Testis (tissue), 3 donors: ENCODE measurements around the gene TAC4. TPM values are rescaled to one million over a fixed set of nuclear protein-coding genes. Genes with fewer than 3 reads are reported as not detected.
A peak's percentile ranks its signal among the peaks of the same experiment; 100 is the strongest.

ENCODE experiments used
- DNase-seq: peaks from one replicate; pipeline ENCODE4 v3.0.0-alpha.2; 2019
- H3K27ac ChIP-seq, 2 donors: fragments of 200-600 bp; sonication (generic); one replicate each; pipeline ENCODE4 v1.5.1; 2019
- H3K27me3 ChIP-seq: fragments of 200-600 bp; sonication (generic); one replicate; pipeline ENCODE4 v1.5.1; 2019
- H3K36me3 ChIP-seq: fragments of 200-600 bp; sonication (generic); one replicate; pipeline ENCODE4 v1.5.1; 2017; ENCODE audit warnings: low read depth; ENCODE audit errors: missing control alignments
- H3K4me1 ChIP-seq: fragments of 200-600 bp; sonication (generic); one replicate; pipeline ENCODE4 v1.5.1; 2019
- H3K4me3 ChIP-seq, 2 donors: fragments of 200-600 bp; sonication (generic); one replicate each; pipeline ENCODE4 v1.5.1; 2017 to 2019
- H3K9me3 ChIP-seq: fragments of 200-600 bp; sonication (generic); one replicate; pipeline ENCODE4 v1.5.1; 2017
- CTCF ChIP-seq, 3 experiments: fragments of 450-650 bp in 2 of 3; fragments of 200-600 bp in 1 of 3; sonication (generic) in 1 of 3; IDR thresholded peaks; one replicate each; pipeline ENCODE4 v1.5.1; 2016 to 2019; ENCODE audit warnings: antibody characterized with exemption in 3 of 3, mild to moderate bottlenecking in 2 of 3, moderate library complexity in 1 of 3
- POLR2A ChIP-seq: fragments of 450-650 bp; IDR thresholded peaks from one replicate; pipeline ENCODE4 v1.6.1; 2017; ENCODE audit warnings: antibody characterized with exemption, mild to moderate bottlenecking, moderate library complexity
- WGBS, 2 donors: methylation state at CpG; one replicate each; pipeline ENCODE4 v1.1.5; 2018; 5-methylcytosine and 5-hydroxymethylcytosine counted together
- intact Hi-C: fragments of 100-400 bp; cut with DNase I; formaldehyde crosslinking; loops from one replicate; pipeline ENCODE4 v1.15.1; 2023; ENCODE audit warnings: low total_unique reads
- polyA plus RNA-seq: library from polyadenylated mRNA; stranded (reverse); fragments of 350-450 nt; fragmentation: Illumina TruSeq; extraction: RNeasy Lipid Tissue Mini Kit (QIAGEN cat#74804); gene quantifications from one replicate; pipeline ENCODE4 v1.2.3, GENCODE V29; 2014; ENCODE audit warnings: low read depth, low replicate concordance; ENCODE audit not compliant: insufficient read depth
- total RNA-seq, 2 donors: library from RNA; depleted of rRNA; stranded (reverse); fragments of >200 nt; gene quantifications; one replicate each; pipeline ENCODE4 v1.2.3, GENCODE V29; 2016

Gene TAC4
- total and polyA plus RNA-seq, 3 donors from 2014 or later, result not detected

- no peak overlapping the region for H3K27ac ChIP-seq
- H3K36me3 ChIP-seq, result no peaks in the 10 kb centered on the region
- no peaks in the 10 kb centered on the region for H3K27me3 ChIP-seq
- intact Hi-C loops, result no loop called here
- WGBS, 2 donors, result 85 to 90% methylated on average over 6 of the region's 6 CpGs
- no peak overlapping the region for H3K4me3 ChIP-seq
- DNase-seq, result no peak
- no peaks in the 10 kb centered on the region for H3K9me3 ChIP-seq
- H3K4me1 ChIP-seq, result peaks cover 13% of the 10 kb centered on the region
- TF ChIP-seq CTCF (IDR thresholded peaks at IDR 0.05), result peak in 1 of 3 experiments; percentile 7
- no peak for TF ChIP-seq POLR2A
These were observed 5.0 kb downstream of the TAC4 start for GRCh38 chr17:49842846-49843245.

GRCh38 chr17:49842371-49842770 lies 5.5 kb downstream of the TAC4 start:
- 79 to 87% methylated on average over 3 of the region's 3 CpGs for WGBS, 2 donors
- peaks cover 13% of the 10 kb centered on the region for H3K4me1 ChIP-seq
- no peaks in the 10 kb centered on the region for H3K9me3 ChIP-seq
- H3K36me3 ChIP-seq, result no peaks in the 10 kb centered on the region
- H3K4me3 ChIP-seq, result no peak overlapping the region
- intact Hi-C loops, result no loop called here
- DNase-seq, result no peak
- no peak for TF ChIP-seq CTCF (IDR thresholded peaks at IDR 0.05)
- H3K27me3 ChIP-seq, result no peaks in the 10 kb centered on the region
- H3K27ac ChIP-seq, result no peak overlapping the region

- H3K4me3 ChIP-seq, result no peak overlapping the region
- no peak for DNase-seq
- WGBS, 2 donors, result 93 to 96% methylated on average over 3 of the region's 3 CpGs
- TF ChIP-seq CTCF (IDR thresholded peaks at IDR 0.05), result no peak
- no peak for TF ChIP-seq POLR2A
- no peak overlapping the region for H3K27ac ChIP-seq
- no peaks in the 10 kb centered on the region for H3K36me3 ChIP-seq
- H3K4me1 ChIP-seq, result peaks cover 16% of the 10 kb centered on the region
- no peaks in the 10 kb centered on the region for H3K27me3 ChIP-seq
- intact Hi-C loops, result no loop called here
- no peaks in the 10 kb centered on the region for H3K9me3 ChIP-seq
These were observed 6.3 kb downstream of the TAC4 start for GRCh38 chr17:49841548-49841947.

- no peak for TF ChIP-seq POLR2A
- TF ChIP-seq CTCF (IDR thresholded peaks at IDR 0.05), result no peak
- Histone ChIP-seq H3K27me3 (no peaks in the 10 kb centered on the region), H3K9me3 (no peaks in the 10 kb centered on the region), H3K27ac (no peak overlapping the region), H3K4me1 (peaks cover 11% of the 10 kb centered on the region), H3K36me3 (no peaks in the 10 kb centered on the region), H3K4me3 (no peak overlapping the region)
- DNase-seq, result no peak
- WGBS, 2 donors, result 78 to 91% methylated on average over 5 of the region's 5 CpGs
- intact Hi-C loops, result no loop called here
These were observed 8.4 kb downstream of the TAC4 start for GRCh38 chr17:49839455-49839854.
